GM19395 (cell line): ENCODE results near the gene RYR1.
"Not testable (repeated sequence)": the region's sequence is repeated elsewhere in the genome, so short reads cannot be mapped to it uniquely, and the experiment has no call there.

Experiments used
- ATAC-seq: cut with Tn5 transposase; IDR thresholded peaks from one replicate; pipeline ENCODE4 v1.9.1; 2021; ENCODE audit warnings: mild to moderate bottlenecking, moderate library complexity; ENCODE audit not compliant: unreplicated experiment

Gene RYR1

DNA sequence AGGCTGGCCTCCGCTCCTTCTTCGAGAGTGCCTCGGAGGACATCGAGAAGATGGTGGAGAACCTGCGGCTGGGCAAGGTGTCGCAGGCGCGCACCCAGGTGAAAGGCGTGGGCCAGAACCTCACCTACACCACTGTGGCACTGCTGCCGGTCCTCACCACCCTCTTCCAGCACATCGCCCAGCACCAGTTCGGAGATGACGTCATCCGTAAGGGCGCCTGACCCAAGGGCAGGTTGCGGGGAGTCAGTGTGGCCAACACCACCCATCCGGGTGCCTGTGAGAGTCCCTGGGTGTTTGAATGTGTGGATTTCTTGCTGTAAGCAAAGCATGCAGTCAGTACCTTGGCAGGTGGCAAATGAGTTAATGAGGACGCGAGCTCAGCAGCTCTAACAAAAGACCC lies 78.8 kb downstream of the RYR1 start:
- no peak for ATAC-seq

DNA sequence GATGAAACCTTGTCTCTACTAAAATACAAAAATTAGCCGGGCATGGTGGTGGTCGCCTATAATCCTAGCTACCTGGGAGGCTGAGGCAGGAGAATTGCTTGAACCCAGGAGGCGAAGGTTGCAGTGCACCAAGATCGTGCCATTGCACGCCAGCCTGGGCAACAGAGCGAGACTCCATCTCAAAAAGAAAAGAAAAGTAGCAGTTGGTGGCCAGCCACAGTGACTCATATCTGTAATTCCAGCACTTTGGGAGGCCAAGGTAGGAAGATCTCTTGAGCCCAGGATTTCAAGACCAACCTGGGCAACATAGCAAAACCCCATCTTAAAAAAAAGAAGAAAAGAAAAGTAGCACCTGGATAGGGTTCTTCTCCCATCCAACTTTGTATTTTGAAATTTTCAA lies 79.7 kb downstream of the RYR1 start:
- not testable (repeated sequence) for ATAC-seq

DNA sequence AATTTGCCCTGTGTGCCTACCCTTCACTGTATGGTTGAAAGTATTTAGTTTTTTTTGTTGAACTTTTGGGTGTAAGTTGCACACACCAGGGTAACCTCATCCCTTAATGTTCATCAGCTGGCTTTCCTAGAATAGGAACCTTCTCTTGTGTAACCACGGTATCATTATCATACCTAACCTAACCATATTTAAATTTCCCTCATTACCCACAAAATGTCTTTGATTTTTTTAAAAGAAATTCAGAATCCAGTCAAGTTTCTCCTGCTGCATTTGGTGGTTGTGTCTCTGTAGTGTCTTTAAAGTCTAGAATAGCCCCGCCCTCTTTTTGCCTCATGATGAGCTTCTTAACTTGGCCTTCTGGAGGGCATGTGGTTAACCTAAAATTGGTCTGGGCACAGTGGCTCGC lies 80.3 kb downstream of the RYR1 start:
- no peak for ATAC-seq

DNA sequence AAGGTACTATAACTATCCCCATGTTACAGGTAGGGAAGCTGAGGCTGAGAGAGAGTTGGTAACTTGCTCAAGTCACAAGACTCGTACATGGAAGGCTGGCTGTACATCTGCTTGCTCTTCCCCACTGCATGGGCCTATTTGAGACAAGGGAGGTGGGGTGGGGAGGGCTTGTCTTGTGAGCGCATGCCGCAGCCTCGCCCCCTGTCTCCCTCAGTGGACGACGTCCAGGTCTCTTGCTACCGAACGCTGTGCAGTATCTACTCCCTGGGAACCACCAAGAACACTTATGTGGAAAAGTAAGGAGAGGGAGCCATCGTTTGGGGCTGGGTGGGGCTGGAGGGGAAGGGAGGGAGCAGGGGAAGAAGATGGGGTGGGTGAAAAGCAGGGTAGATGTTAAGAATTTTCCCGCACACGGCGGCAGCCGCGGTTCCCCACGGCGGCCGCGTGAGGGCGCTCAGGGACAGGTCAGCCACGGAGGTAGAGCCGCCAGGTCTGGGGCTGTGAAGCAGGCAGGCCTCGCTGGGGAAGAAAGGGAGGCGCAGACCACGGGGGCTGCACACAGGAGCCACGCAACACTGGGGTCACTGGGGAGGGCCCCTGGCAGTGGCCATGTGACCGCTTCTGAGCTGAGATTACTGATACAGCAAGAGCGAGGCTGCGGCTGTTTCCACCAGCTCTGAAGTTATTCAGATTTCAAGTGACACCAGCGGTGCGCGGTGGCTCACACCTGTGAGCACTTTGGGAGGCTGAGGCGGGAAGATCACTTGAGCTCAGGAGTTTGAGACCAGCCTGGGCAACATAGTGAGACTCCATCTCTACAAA lies 81.5 kb downstream of the RYR1 start:
- ATAC-seq, result no peak

DNA sequence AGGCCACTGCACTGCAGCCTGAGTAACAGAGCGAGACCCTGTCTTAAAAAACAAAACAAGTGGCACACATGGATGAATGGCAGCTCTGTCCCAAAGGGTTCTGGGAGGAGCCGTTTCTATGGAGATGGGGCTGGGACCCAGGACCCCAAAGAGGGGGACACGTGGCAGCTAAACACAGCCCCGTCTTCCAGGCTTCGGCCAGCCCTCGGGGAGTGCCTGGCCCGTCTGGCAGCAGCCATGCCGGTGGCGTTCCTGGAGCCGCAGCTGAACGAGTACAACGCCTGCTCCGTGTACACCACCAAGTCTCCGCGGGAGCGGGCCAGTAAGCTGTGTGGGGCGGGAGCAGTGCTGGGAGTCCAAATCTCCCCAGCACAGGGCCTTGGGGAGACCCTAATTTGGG lies 82.4 kb downstream of the RYR1 start:
- no peak for ATAC-seq

DNA sequence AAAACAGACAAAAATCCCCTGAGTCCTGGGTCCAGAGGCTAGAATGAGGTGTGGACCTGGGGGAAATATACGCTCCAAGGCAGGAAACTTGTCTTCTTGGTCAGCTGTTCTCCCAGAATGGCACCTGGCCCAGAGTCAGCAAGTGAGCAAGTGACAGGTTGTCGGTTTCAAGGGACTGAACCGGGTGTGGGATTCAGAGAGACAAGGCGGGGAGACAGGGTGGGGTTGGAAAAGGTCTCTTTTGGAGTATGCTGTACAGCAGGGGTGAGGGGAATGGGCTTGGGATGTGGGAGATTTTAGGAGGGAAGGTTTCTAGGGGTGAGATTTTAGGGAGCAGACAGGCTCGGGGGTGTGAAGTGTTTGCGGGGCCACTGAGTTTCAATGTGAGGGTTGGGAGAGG lies 83.3 kb downstream of the RYR1 start:
- no peak for ATAC-seq

DNA sequence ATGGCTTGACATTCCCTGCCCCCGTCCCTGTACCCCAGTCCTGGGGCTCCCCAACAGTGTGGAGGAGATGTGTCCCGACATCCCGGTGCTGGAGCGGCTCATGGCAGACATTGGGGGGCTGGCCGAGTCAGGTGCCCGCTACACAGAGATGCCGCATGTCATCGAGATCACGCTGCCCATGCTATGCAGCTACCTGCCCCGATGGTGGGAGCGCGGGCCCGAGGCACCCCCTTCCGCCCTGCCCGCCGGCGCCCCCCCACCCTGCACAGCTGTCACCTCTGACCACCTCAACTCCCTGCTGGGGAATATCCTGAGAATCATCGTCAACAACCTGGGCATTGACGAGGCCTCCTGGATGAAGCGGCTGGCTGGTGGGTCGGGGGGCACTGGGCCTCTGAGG lies 83.8 kb downstream of the RYR1 start:
- ATAC-seq, result no peak

DNA sequence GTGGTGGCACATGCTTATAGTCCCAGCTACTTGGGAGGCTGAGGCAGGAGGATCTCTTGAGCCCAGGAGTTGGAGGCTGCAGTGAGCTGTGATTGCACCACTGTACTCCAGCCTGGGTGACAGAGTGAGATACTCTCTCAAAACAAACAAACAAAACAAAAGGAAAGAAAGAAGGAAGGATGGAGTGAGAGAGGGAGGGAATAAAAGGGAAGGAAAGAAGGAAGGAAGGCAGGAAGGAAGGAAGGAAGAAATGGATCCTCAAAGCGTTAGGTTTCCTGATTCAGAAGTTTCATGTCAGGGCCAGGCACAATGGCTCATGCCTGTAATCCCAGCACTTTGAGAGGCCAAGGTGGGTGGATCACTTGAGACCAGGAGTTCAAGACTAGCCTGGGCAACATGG lies 84.5 kb downstream of the RYR1 start:
- not testable (repeated sequence) for ATAC-seq

DNA sequence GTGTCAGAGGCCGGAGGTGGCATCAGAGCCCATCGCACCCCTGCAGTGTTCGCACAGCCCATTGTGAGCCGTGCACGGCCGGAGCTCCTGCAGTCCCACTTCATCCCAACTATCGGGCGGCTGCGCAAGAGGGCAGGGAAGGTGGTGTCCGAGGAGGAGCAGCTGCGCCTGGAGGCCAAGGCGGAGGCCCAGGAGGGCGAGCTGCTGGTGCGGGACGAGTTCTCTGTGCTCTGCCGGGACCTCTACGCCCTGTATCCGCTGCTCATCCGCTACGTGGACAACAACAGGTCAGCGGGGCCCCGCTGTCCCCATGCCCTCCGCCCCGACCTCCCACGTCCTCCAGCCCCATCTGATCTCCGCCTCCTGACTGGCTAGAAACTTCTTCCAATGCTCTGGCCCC lies 85.7 kb downstream of the RYR1 start:
- ATAC-seq, result no peak

DNA sequence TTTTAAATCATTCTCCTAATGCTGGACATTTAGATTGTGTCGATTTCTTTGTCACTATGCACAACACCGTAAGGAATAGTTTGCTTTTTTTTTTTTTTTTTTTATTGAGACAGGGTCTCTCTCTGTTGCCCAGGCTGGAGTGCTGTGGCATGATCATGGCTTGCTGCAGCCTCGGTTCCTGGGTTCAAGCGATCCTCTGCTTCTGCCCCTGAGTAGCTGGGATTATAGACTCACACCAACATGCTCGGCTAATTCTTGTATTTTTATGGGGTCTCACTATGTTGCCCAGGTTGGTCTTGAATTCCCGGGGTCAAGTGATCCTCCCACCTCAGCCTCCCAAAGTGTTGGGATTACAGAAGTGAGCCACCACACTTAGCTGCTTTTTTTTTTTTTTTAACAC lies 86.5 kb downstream of the RYR1 start:
- no peak for ATAC-seq

DNA sequence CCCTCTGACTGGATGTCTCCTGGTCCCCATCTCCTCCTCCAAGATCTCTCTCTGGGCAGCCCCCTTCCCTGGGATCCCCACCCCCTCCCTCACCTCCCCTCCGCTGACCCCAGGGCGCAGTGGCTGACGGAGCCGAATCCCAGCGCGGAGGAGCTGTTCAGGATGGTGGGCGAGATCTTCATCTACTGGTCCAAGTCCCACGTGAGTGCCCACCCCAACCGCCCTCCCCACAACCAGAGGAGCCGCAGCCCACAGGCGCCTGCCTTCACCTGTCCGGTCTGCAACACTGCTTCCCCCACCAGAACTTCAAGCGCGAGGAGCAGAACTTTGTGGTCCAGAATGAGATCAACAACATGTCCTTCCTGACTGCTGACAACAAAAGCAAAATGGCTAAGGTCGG lies 89.4 kb downstream of the RYR1 start:
- no peak for ATAC-seq

DNA sequence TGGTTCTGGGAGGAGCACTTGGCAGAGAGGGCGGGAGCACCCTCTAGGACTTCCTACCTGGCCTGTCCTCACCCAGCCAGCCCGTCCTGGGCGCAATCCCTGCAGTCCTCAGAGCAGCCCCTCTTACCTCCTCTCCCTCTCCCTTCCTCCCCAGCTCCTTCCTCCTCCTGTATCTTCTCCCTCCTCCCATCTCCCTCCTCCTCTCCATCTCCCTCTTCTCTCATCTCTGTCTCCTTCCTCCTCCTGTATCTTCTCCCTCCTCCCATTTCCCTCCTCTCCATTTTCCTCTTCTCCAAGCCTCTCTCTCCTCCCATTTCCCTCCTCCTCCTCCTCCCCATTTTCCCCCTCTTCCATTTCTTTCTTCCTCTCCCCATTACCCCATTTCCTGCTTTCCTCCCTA lies 89.8 kb downstream of the RYR1 start:
- no peak for ATAC-seq

DNA sequence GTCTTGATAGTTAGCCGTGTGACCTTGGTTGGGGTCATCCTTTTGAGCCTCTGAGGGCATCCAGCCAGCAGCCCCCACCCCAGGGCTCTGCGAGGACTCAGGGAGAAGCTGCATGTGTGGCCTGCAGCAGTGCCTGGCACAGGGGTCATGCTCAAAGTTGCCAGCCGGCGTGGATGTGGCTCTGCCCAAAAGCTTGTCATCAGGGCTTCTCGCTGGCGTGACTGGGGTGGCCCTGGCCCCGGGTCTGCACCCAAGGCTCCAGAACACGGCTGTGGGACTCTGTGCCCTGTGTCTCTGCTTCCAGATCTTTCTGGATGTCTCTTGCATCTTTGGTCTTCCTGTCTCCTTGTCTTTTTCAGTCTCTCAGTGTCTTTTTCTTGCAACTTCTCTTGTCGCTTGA lies 90.9 kb downstream of the RYR1 start:
- ATAC-seq, result no peak

DNA sequence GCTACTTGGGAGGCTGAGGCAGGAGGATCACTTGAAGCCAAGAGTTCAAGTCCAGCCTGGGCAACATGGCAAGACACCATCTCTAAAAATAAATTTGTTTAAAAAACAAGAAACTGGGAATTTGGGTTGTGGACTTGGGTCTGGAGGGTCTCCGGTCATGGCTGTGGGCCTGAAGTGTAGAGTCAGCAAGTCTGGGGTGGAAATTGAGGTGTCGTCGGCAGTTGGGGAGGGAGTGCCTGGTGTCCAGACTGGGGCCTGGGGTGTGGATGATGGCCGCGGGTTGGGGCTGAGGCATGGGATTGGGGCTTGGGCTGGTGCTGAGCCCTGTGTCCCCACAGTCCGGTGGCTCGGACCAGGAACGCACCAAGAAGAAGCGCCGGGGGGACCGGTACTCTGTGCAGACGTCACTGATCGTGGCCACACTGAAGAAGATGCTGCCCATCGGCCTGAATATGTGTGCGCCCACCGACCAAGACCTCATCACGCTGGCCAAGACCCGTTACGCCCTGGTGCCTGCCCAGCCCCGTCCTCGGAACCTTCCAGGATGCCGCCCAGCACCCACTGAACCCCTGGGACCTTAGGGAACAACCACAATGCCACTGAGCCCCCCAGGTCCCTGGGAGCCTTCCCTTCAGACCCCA lies 91.6 kb downstream of the RYR1 start:
- no peak for ATAC-seq

DNA sequence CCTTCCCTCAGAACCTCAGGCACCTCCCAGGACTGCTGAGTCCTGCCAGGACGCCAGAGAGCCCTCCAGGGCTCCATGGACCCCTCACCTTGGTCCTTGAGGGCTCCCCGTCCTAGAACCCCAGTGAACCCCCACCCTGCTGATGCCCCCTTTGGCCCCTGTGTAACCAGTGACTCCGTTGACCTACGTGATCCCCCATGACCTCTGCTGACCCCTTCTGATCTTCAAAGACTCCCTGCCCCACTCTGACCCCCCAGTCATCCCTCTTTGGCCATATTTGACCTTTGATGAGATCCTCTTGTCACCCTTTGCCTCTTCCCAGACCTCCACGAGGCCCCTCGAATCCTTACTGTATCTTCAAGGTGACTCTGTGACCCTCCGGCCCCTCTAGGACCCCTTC lies 92.9 kb downstream of the RYR1 start:
- ATAC-seq, result no peak

DNA sequence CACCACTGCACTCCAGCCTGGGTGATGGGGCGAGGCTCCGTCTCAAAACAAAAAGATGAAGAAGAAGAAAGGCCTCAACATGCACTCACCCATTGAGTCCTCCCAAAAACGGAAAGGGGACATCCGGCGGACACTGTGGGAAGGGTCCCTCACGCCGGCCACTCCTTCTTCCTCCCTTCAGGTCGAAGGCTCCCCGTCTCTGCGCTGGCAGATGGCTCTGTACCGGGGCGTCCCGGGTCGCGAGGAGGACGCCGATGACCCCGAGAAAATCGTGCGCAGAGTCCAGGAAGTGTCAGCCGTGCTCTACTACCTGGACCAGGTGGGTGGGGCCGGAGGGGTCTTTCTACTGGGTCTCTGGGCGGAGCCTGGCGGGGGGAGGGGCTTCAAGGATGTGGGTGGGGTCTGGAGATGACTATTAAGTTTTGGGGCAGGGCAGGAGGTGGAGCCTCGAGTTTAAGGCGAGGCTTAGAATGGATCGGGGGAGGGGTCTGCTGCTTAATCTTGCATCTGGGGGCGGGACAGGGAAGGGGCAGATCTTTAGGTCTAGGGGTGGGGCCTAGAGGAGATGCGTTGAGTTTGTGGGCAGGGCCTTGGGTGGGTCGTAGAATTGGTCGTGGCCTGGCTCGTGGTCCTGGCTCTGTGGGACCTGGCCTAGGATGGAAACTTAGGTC lies 94.1 kb downstream of the RYR1 start:
- no peak for ATAC-seq

DNA sequence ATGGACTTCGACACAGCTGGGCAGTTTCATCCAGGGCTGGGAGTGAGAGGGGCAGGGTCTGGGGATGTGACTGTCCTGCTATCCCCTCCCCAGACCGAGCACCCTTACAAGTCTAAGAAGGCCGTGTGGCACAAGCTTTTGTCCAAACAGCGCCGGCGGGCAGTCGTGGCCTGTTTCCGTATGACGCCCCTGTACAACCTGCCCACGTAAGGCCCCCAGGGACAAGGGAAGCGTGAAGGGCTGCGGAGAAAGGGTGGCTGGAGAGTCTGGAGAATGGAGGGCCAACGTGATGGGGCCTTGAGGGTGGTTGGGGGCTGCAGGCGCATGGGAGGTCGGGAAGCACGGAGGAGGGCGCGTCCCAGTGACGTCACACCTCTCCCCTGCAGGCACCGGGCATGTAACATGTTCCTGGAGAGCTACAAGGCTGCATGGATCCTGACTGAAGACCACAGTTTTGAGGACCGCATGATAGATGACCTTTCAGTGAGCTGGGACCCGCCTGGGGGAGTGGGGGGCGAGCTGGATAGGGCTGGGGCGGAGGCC lies 94.8 kb downstream of the RYR1 start:
- ATAC-seq, result no peak

DNA sequence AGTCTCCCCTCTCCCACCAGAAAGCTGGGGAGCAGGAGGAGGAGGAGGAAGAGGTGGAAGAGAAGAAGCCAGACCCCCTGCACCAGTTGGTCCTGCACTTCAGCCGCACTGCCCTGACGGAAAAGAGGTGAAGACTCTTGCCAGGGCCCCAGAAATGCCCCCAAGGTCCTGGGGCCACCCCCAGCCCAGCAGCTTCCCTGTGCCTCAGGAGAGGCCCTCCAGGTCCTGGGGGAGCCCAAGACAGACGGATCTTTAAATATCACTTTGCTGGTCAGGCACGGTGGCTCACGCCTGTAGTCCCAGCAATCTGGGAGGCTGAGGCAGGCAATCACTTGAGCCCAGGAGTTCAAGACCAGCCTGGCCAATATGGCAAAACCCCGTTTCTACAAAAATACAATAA lies 95.4 kb downstream of the RYR1 start:
- no peak for ATAC-seq

DNA sequence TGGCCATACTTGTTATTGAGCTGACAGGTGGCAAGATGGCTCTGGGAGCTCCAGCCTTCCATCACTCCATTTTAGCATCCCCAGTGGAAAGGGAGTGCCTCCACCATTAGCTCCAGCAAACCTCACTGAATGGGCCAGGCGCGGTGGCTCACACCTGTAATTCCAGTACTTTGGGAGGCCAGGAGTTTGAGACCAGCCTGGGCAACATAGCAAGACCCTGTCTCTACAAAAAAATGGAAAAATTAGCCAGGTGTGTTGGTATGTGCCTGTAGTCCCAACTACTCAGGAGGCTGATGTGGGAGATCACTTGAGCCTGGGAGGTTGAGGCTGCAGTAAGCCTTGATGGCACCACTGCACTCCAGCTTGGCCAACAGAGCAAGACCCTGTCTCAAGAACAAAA lies 98.0 kb downstream of the RYR1 start:
- ATAC-seq, result no peak

DNA sequence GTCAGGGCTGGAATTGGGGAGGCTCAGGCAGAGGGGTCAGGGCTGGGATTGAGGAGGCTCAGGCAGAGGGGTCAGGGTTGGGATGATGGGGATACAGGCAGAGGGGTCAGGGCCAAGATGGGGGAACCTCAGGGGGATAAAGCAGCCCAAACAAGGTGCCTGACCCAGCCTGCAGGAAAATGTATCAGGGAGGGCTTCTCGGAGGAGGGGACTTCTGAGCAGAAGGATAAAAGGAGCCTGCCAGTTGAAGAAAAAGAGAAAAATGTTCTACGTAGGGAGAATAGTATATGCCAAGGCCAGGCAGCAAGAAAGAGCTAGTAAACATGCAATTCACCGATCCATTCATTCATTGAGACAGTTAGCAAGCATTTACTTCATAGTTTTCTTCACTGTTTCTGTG lies 99.4 kb downstream of the RYR1 start:
- ATAC-seq, result no peak

DNA sequence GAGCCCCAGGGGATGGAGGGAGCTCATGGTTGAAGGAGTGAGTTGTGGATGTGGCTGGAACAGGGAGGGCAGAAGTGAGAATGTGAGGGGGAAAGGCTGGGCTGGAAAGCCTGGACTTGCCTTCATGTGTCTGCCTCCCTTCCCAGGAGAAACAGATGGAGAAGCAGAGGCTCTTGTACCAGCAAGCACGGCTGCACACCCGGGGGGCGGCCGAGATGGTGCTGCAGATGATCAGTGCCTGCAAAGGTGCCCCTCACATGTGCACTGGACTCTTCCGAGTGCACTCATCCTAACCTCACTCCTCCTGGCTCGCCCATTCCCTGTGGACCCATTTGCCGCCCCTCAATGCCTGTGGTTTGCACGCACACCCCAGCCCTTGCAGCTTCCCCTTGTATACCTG lies 101.1 kb downstream of the RYR1 start:
- no peak for ATAC-seq

DNA sequence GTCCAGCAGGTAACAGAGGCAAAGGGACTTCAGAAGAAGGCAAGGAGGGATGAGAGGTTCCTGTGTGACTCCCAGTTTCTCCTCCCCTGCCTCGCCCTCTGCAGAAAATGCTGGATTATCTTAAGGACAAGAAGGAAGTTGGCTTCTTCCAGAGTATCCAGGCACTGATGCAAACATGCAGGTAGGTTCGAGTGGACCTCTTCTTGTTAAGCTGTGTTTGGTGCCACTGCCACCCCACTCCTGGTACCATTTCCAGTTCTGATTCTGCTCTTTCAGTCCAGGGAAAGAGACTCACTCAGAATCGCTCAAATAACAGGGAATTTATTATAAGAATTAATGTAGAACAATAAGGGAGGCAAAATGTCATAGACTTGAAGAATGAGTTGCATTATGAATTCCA lies 101.7 kb downstream of the RYR1 start:
- no peak for ATAC-seq
